Measurements from ENCODE around the gene SPTBN1.

Gene SPTBN1

GRCh38 chr2:54465143-54465542, 9.0 kb downstream of the SPTBN1 start:
- TF ChIP-seq MYC (IDR thresholded peaks at IDR 0.05; ENCODE audit: low read depth, low read length) = no peak
- DNase-seq (ENCODE audit: low read depth) = no peak
- H3K4me3 ChIP-seq (ENCODE audit: low read depth, low read length) = no peak overlapping the region

- no peak overlapping the region for H3K4me3 ChIP-seq (ENCODE audit: low read depth, low read length)
- DNase-seq (ENCODE audit: low read depth) = no peak
- TF ChIP-seq, protein P1, sequence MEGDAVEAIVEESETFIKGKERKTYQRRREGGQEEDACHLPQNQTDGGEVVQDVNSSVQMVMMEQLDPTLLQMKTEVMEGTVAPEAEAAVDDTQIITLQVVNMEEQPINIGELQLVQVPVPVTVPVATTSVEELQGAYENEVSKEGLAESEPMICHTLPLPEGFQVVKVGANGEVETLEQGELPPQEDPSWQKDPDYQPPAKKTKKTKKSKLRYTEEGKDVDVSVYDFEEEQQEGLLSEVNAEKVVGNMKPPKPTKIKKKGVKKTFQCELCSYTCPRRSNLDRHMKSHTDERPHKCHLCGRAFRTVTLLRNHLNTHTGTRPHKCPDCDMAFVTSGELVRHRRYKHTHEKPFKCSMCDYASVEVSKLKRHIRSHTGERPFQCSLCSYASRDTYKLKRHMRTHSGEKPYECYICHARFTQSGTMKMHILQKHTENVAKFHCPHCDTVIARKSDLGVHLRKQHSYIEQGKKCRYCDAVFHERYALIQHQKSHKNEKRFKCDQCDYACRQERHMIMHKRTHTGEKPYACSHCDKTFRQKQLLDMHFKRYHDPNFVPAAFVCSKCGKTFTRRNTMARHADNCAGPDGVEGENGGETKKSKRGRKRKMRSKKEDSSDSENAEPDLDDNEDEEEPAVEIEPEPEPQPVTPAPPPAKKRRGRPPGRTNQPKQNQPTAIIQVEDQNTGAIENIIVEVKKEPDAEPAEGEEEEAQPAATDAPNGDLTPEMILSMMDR (IDR thresholded peaks at IDR 0.05; ENCODE audit: low read depth, low read length) = no peak
Measured at GRCh38 chr2:54466870-54467269, 10.7 kb downstream of the SPTBN1 start.

DNA sequence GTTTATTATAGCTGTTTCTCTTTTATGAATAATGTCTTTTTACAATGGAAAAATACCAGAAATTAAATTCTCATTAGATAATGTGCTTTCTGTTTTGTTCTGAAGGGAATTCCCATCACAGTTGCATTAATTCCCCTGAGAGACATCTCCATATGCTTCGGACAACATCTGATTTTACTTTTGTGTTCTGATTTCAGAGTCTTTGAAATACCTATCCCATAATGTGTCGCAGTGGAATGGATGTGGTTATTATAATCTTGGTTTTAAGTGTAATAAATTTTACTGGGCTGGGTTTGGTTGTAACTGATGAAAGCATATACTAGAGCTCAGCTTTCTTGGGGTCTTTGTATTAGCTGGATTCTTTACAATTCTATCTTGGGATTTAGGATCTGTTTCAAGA, 12.5 kb downstream of the SPTBN1 start:
- no peak overlapping the region for H3K4me3 ChIP-seq (ENCODE audit: low read depth, low read length)
- DNase-seq (ENCODE audit: low read depth) = no peak
- no peak for TF ChIP-seq POLR2A (IDR thresholded peaks at IDR 0.05; ENCODE audit: extremely low read depth, insufficient read length)
- no peak for TF ChIP-seq MAX (IDR thresholded peaks at IDR 0.05; ENCODE audit: low read depth, low read length)
- no peak for TF ChIP-seq MYC (IDR thresholded peaks at IDR 0.05; ENCODE audit: low read depth, low read length)
- TF ChIP-seq, protein P1 (IDR thresholded peaks at IDR 0.05; ENCODE audit: low read depth, low read length) = no peak

DNA sequence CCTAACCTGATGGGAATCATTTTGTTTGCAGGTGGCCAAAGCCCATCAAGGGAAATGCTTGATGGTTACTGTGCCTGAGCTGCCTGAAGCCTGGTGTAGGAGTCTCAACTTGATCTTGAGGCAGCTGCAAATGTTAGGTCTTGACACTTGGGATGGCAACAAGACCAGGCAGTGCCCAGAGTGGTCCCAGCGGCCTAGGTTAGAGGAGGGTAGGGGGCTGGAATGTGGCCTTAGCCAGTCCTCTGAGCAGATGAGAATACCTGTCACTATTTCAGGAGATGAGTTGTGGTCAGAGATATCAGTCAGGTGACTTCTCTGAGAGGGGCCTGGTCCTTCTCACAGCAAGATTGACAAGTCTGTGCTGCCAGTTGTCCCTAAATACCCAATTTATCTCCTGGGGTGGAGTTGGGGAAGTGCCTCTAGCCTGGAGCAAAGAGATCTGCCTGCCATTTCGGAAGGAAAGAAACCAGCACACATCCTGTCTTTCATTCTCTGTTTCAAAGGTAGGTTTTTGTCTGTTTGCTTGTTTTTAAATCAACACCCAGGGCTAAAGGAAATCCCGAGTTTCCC, 13.4 kb downstream of the SPTBN1 start:
- TF ChIP-seq, protein P1 (IDR thresholded peaks at IDR 0.05; ENCODE audit: low read depth, low read length) = no peak
- TF ChIP-seq MYC (IDR thresholded peaks at IDR 0.05; ENCODE audit: low read depth, low read length) = no peak
- TF ChIP-seq POLR2A (IDR thresholded peaks at IDR 0.05; ENCODE audit: extremely low read depth, insufficient read length) = no peak
- no peak for TF ChIP-seq MAX (IDR thresholded peaks at IDR 0.05; ENCODE audit: low read depth, low read length)
- no peak for DNase-seq (ENCODE audit: low read depth)
- H3K4me3 ChIP-seq (ENCODE audit: low read depth, low read length) = no peak overlapping the region

- TF ChIP-seq MAX (IDR thresholded peaks at IDR 0.05; ENCODE audit: low read depth, low read length) (no peak), MYC (IDR thresholded peaks at IDR 0.05; ENCODE audit: low read depth, low read length) (no peak), POLR2A (IDR thresholded peaks at IDR 0.05; ENCODE audit: extremely low read depth, insufficient read length) (no peak)
- TF ChIP-seq, protein P1 (IDR thresholded peaks at IDR 0.05; ENCODE audit: low read depth, low read length) = no peak
- H3K4me3 ChIP-seq (ENCODE audit: low read depth, low read length) = no peak overlapping the region
- no peak for DNase-seq (ENCODE audit: low read depth)
Measured at GRCh38 chr2:54470266-54470938, 14.3 kb downstream of the SPTBN1 start.

DNA sequence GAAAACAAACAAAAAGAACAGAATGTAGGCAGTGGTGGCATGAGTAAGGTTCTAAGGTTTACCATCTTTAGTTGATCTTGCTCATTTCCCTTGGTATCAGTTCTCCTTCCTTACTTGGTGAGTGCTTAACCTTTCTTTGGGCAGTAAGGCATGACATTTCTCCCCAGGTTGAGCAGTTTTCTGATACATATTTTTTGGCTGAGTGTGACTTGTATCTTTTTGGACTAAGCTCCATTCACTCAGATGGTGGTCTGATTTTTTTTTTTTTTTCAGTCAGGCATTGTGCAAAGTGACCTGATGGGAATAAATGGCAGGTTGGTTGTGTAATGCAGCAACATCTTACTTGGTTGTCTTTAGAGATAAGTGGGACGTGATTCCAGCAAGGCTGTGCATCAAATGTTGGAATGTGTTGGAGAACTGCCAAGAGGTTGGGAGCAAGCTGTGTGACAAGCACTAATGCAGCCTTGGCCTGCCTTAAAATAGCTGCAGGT, 15.1 kb downstream of the SPTBN1 start:
- no peak overlapping the region for H3K4me3 ChIP-seq (ENCODE audit: low read depth, low read length)
- no peak for DNase-seq (ENCODE audit: low read depth)

DNA sequence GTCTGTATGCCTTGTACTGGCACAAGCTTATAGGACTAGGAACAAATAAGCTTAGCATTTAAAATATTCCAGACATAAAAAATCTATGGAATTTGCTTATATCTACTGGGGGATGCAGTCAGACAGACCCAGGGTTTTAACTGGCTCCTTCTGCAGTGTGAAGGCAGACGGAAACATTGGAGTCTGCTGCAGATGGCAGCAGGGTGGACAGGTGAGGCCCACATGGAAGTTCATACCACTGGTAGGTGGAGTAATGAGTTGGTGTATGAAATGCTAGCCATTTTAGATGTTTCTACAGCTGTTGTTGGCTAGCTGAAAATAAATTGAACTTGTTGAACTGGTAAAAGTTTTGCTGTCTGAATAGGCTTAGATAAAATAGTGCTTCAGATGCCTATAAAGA, 17.7 kb downstream of the SPTBN1 start:
- TF ChIP-seq POLR2A (IDR thresholded peaks at IDR 0.05; ENCODE audit: extremely low read depth, insufficient read length) (no peak), MYC (IDR thresholded peaks at IDR 0.05; ENCODE audit: low read depth, low read length) (no peak)
- no peak for DNase-seq (ENCODE audit: low read depth)
- no peak overlapping the region for H3K4me3 ChIP-seq (ENCODE audit: low read depth, low read length)

More for the DNA sequence above, 15.1 kb downstream of the SPTBN1 start:
- TF ChIP-seq POLR2A (IDR thresholded peaks at IDR 0.05; ENCODE audit: extremely low read depth, insufficient read length) = no peak
- no peak for TF ChIP-seq MYC (IDR thresholded peaks at IDR 0.05; ENCODE audit: low read depth, low read length)
